PFSK-1 (cell line): Measurements from ENCODE around the gene ACTG2.

Experiments used
- FOXP2 ChIP-seq: optimal IDR thresholded peaks from 2 replicates; pipeline ENCODE3; 2011; ENCODE audit warnings: borderline replicate concordance, control low read depth, inconsistent platforms; ENCODE audit not compliant: insufficient read depth; ENCODE audit errors: extremely low read length, extremely low read depth
- POLR2AphosphoS5 ChIP-seq: IDR thresholded peaks from 2 replicates; pipeline ENCODE4 v1.6.1; 2012; ENCODE audit warnings: low read depth, mild to moderate bottlenecking, control low read depth, low read length, moderate library complexity
- REST ChIP-seq, 2 experiments: IDR thresholded peaks; 2 replicates each; pipeline versions ENCODE4 v1.6.1 to v1.8.0; 2011 to 2012; ENCODE audit warnings: low read depth in 2 of 2, low read length in 2 of 2, control low read depth in 1 of 2, inconsistent platforms in 1 of 2, mild to moderate bottlenecking in 1 of 2, moderate library complexity in 1 of 2; ENCODE audit not compliant: insufficient read depth in 1 of 2
- SIN3A ChIP-seq: IDR thresholded peaks from 2 replicates; pipeline ENCODE4 v1.6.1; 2012; ENCODE audit warnings: mild to moderate bottlenecking, low read length, moderate library complexity, borderline replicate concordance; ENCODE audit not compliant: insufficient read depth
- TAF1 ChIP-seq: IDR thresholded peaks from 2 replicates; pipeline ENCODE4 v1.6.1; 2012; ENCODE audit warnings: low read length, control low read depth, borderline replicate concordance; ENCODE audit not compliant: insufficient read depth

The ACTG2 gene

GRCh38 chr2:73961823-73962615 is 69.2 kb downstream of the ACTG2 start:
- no peak for TF ChIP-seq FOXP2
- no peak for TF ChIP-seq POLR2AphosphoS5
- no peak for TF ChIP-seq SIN3A
- no peak for TF ChIP-seq TAF1
- TF ChIP-seq REST (IDR thresholded peaks at IDR 0.05; ENCODE audit: insufficient read depth in 1 of 2, low read depth in 2 of 2, low read length in 2 of 2), result no peak

DNA sequence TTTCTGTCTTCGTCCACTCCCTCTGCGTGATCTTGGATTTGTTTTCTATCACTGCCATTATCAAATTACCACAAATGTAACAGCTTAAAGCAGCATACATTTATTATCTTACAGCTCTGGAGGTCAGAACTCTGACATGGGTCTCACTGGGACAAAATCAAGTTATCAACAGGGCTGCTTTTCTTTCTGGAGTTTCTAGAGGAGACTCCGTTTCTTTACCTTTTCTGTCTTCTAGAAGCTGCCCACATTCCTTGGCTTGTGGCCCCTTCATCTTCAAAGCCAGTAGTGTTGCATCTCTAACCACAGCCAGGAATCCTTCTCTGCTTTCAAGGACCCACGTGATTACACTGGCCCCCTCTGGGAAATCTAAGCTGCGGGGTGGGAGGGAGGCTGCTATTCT is 70.0 kb downstream of the ACTG2 start:
- TF ChIP-seq TAF1 (no peak), FOXP2 (no peak), POLR2AphosphoS5 (no peak), SIN3A (no peak), REST (IDR thresholded peaks at IDR 0.05; ENCODE audit: insufficient read depth in 1 of 2, low read depth in 2 of 2, low read length in 2 of 2) (no peak)

DNA sequence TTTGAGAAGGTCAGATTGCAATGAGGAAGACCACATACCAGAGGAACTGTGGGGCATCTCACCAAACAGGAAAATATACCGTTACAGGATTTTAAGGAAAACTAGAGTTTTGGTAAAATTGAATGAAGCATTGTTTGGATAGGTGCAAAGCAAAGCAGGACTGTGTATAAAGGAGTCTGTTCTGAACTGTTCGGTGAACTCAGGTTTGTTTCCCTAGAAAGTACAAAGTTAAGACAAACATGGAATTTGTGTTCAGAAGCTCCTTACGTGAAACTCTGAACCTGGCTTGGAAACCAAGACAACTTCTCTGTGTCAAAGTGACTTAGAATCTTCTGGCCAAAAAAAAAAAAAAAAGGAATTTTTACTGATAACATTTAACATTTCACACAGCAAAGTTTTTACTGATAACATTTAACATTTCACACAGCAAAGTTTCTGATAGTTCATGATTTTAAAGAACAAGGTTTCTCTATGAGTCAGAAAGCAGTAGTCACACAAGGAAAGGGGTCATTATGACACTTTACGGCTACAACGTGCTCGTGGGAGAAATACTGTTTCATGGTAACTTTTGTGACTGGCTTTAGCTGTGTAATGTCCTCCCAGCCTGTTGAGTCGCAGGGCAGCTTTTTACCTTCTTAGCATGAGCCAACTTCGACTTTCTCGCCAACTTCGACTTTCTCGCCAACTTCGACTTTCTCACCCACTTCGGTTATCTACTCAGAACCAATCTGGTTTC is 70.7 kb downstream of the ACTG2 start:
- TF ChIP-seq SIN3A (no peak), TAF1 (no peak), POLR2AphosphoS5 (no peak), REST (IDR thresholded peaks at IDR 0.05; ENCODE audit: insufficient read depth in 1 of 2, low read depth in 2 of 2, low read length in 2 of 2) (no peak), FOXP2 (no peak)

- TF ChIP-seq FOXP2 (no peak), REST (IDR thresholded peaks at IDR 0.05; ENCODE audit: insufficient read depth in 1 of 2, low read depth in 2 of 2, low read length in 2 of 2) (no peak), POLR2AphosphoS5 (no peak), TAF1 (no peak)
Observed at GRCh38 chr2:73964223-73964622, 71.4 kb downstream of the ACTG2 start.
